ENCODE measurements around the gene ADISSP. TPM values are rescaled to one million over a fixed set of nuclear protein-coding genes. Genes with fewer than 3 reads are reported as not detected.

Gene ADISSP
- total RNA-seq, 5 donors from 2014 or later (not counting 1 experiment from before 2014, with no cell fraction given): 16.2 to 28.7 (median 22.6) TPM

DNA sequence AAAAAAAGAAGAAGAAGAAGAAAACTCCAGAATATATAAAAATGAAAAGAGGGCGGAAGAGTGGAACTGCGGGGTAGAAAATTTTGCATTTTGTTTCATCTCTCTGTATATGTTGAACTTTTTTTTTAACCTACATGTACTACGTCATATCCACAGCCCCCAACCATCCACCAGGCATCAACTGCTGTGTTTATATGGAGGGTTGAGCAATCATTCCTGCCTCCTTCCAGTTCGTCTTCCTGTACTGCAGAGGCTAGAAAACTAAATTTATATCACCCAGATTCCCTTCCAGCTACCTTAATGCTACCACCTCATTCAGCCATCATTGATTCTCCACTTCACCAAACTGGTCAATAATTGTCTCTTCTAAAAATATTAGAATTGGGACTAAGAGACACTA, 45.6 kb downstream of the ADISSP start:
- no peak overlapping the region for H3K27ac Mint-ChIP-seq
- no peaks in the 10 kb centered on the region for H3K9me3 Mint-ChIP-seq
- no CpG with 5 or more reads among the region's 4 CpGs for whole genome bisulfite sequencing (ENCODE audit: insufficient coverage)
- DNase-seq: no peak
- Histone ChIP-seq H3K27ac (ENCODE audit: low read length) (no peak overlapping the region), H3K4me3 (ENCODE audit: control insufficient read depth in 1 of 2, extremely low read depth in 1 of 2, low read length in 1 of 2) (no peak overlapping the region), H3K36me3 (ENCODE audit: control insufficient read depth in 2 of 2, extremely low read depth in 1 of 2, insufficient read depth in 1 of 2, low read length in 1 of 2) (no peaks in the 10 kb centered on the region), H3K4me1 (ENCODE audit: control insufficient read depth in 1 of 2, extremely low read depth in 1 of 2, insufficient read depth in 2 of 2, low read length in 2 of 2) (no peaks in the 10 kb centered on the region), H3K9me3 (no peaks in the 10 kb centered on the region), H3K27me3 (replicated peaks in 1 of 2; ENCODE audit: control insufficient read depth in 2 of 2, extremely low read depth in 1 of 2, insufficient read depth in 2 of 2, low read length in 1 of 2) (peaks cover 1 to 28% of the 10 kb centered on the region in 2 experiments)
- POLR2A ChIA-PET: no interaction called here
- CTCF ChIA-PET: interaction anchor here in 1 of 2 donors (0.6 kb wide), 1 partner anchor 193 kb away, joined by 6 read pairs; no protein-coding TSS in a partner anchor
- no peaks in the 10 kb centered on the region for H3K36me3 Mint-ChIP-seq
- H3K4me1 Mint-ChIP-seq: peaks cover 0 to 7% (median 2%) of the 10 kb centered on the region in 3 donors
- no peak for ATAC-seq (replicated peaks in 1 of 4)
- peaks cover 27 to 40% of the 10 kb centered on the region in 2 donors for H3K27me3 Mint-ChIP-seq
- H3K4me3 Mint-ChIP-seq: no peak overlapping the region

DNA sequence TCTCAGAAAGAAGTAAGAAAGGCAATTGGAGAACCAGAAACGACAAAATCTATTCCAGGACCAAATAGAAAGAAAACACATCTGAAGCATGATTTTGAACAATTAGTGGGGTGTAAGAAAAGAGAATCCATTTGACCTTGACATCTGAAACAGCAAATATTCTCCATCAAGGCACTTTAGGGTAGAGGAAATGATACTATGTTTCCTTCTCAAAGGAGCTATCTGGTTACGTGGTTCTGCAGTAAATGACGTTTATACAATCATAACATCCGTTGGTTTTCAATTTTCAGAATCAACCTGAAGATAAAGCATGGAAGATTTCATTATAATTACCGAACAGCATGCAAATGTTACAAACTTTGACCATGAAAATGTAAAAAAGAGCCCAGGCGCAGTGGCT, 46.9 kb downstream of the ADISSP start:
- H3K36me3 Mint-ChIP-seq: no peaks in the 10 kb centered on the region
- H3K4me3 Mint-ChIP-seq: no peak overlapping the region
- peaks cover 0 to 7% (median 2%) of the 10 kb centered on the region in 3 donors for H3K4me1 Mint-ChIP-seq
- Histone ChIP-seq H3K36me3 (ENCODE audit: control insufficient read depth in 2 of 2, extremely low read depth in 1 of 2, insufficient read depth in 1 of 2, low read length in 1 of 2) (no peaks in the 10 kb centered on the region), H3K27ac (ENCODE audit: low read length) (no peak overlapping the region), H3K27me3 (replicated peaks in 1 of 2; ENCODE audit: control insufficient read depth in 2 of 2, extremely low read depth in 1 of 2, insufficient read depth in 2 of 2, low read length in 1 of 2) (peaks cover 0 to 28% of the 10 kb centered on the region in 2 experiments), H3K9me3 (no peaks in the 10 kb centered on the region), H3K4me3 (ENCODE audit: control insufficient read depth in 1 of 2, extremely low read depth in 1 of 2, low read length in 1 of 2) (no peak overlapping the region), H3K4me1 (ENCODE audit: control insufficient read depth in 1 of 2, extremely low read depth in 1 of 2, insufficient read depth in 2 of 2, low read length in 2 of 2) (no peaks in the 10 kb centered on the region)
- no peak for DNase-seq
- H3K9me3 Mint-ChIP-seq: no peaks in the 10 kb centered on the region
- 83% methylated on average over 1 of the region's 6 CpGs for WGBS (ENCODE audit: insufficient coverage)
- H3K27ac Mint-ChIP-seq: no peak overlapping the region
- no peak for ATAC-seq (replicated peaks in 1 of 4)
- peaks cover 22 to 39% of the 10 kb centered on the region in 2 donors for H3K27me3 Mint-ChIP-seq
- CTCF ChIA-PET: interaction anchor here in 1 of 2 donors (0.5 kb wide), 2 partner anchors 47 to 1901 kb away, joined by 3 to 5 read pairs; partner anchors contain the start of gene ADISSP
- POLR2A ChIA-PET: interaction anchor here in 1 of 2 donors (0.5 kb wide), 1 partner anchor 23 kb away, joined by 4 read pairs; no protein-coding TSS in a partner anchor

DNA sequence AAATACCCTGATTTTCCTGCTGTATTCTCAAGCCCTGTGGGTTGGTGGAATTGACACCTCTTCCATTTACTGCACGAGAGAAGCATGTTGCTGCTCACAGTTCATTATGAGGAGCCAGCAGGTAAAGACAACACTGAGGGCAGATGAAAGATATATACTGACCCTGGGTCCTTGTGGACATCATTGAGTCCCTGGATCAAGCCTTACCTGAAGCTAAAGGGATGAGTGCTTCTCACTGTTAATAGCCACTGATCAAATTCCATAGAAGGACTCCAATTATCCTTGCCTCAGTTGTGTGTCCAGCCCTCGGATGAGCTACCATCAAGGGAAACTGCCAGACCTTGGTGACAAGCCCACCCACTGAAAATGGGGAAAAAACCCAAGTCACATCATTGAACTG, 47.5 kb downstream of the ADISSP start:
- Histone ChIP-seq H3K9me3 (no peaks in the 10 kb centered on the region), H3K4me1 (ENCODE audit: control insufficient read depth in 1 of 2, extremely low read depth in 1 of 2, insufficient read depth in 2 of 2, low read length in 2 of 2) (no peaks in the 10 kb centered on the region), H3K36me3 (ENCODE audit: control insufficient read depth in 2 of 2, extremely low read depth in 1 of 2, insufficient read depth in 1 of 2, low read length in 1 of 2) (no peaks in the 10 kb centered on the region), H3K27ac (ENCODE audit: low read length) (no peak overlapping the region), H3K27me3 (replicated peaks in 1 of 2; ENCODE audit: control insufficient read depth in 2 of 2, extremely low read depth in 1 of 2, insufficient read depth in 2 of 2, low read length in 1 of 2) (peaks cover 0 to 28% of the 10 kb centered on the region in 2 experiments), H3K4me3 (ENCODE audit: control insufficient read depth in 1 of 2, extremely low read depth in 1 of 2, low read length in 1 of 2) (no peak overlapping the region)
- Mint-ChIP-seq H3K4me1 (peaks cover 0 to 7% (median 2%) of the 10 kb centered on the region in 3 donors), H3K9me3 (no peaks in the 10 kb centered on the region), H3K36me3 (no peaks in the 10 kb centered on the region), H3K27ac (no peak overlapping the region), H3K4me3 (no peak overlapping the region), H3K27me3 (peaks cover 22 to 39% of the 10 kb centered on the region in 2 donors)
- no peak for ATAC-seq (replicated peaks in 1 of 4)
- ChIA-PET POLR2A (interaction anchor here in 1 of 2 donors (0.5 kb wide), 1 partner anchor 23 kb away, joined by 4 read pairs; no protein-coding TSS in a partner anchor), CTCF (interaction anchor here (0.5 to 0.7 kb wide), 4 partner anchors 9 to 1901 kb away, joined by 3 to 5 read pairs (median 3); partner anchors contain the start of gene ADISSP (in 1 of the 2))
- no peak for DNase-seq
- no CpG with 5 or more reads among the region's 2 CpGs for WGBS (ENCODE audit: insufficient coverage)

DNA sequence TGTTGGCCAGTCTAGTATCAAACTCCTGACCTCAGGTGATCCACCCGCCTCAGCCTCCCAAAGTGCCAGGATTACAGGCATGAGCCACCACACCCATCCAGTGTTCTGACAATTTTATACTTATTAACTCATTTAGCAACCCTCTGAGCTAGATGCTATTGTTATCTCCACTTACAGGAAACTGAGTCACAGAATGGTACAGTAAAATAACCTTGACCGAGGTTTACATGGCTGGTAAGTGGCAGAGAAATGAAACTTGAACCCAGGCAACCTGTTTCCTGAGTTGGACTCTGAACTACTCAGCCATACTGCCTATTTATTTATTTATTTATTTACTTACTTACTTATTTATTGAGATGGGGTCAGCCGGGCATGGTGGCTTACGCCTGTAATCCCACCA, 48.5 kb downstream of the ADISSP start:
- Histone ChIP-seq H3K27ac (ENCODE audit: low read length) (no peak overlapping the region), H3K9me3 (no peaks in the 10 kb centered on the region), H3K4me1 (ENCODE audit: control insufficient read depth in 1 of 2, extremely low read depth in 1 of 2, insufficient read depth in 2 of 2, low read length in 2 of 2) (no peaks in the 10 kb centered on the region), H3K27me3 (replicated peaks in 1 of 2; ENCODE audit: control insufficient read depth in 2 of 2, extremely low read depth in 1 of 2, insufficient read depth in 2 of 2, low read length in 1 of 2) (peaks cover 0 to 25% of the 10 kb centered on the region in 2 experiments), H3K4me3 (ENCODE audit: control insufficient read depth in 1 of 2, extremely low read depth in 1 of 2, low read length in 1 of 2) (no peak overlapping the region), H3K36me3 (ENCODE audit: control insufficient read depth in 2 of 2, extremely low read depth in 1 of 2, insufficient read depth in 1 of 2, low read length in 1 of 2) (no peaks in the 10 kb centered on the region)
- ChIA-PET POLR2A (no interaction called here), CTCF (no interaction called here)
- Mint-ChIP-seq H3K27ac (no peak overlapping the region), H3K9me3 (no peaks in the 10 kb centered on the region), H3K27me3 (peaks cover 18 to 34% of the 10 kb centered on the region in 2 donors), H3K4me3 (no peak overlapping the region), H3K4me1 (peaks cover 0 to 7% (median 2%) of the 10 kb centered on the region in 3 donors), H3K36me3 (no peaks in the 10 kb centered on the region)
- no peak for DNase-seq
- no peak for ATAC-seq (replicated peaks in 1 of 4)
- 86% methylated on average over 2 of the region's 4 CpGs for WGBS (ENCODE audit: insufficient coverage)

DNA sequence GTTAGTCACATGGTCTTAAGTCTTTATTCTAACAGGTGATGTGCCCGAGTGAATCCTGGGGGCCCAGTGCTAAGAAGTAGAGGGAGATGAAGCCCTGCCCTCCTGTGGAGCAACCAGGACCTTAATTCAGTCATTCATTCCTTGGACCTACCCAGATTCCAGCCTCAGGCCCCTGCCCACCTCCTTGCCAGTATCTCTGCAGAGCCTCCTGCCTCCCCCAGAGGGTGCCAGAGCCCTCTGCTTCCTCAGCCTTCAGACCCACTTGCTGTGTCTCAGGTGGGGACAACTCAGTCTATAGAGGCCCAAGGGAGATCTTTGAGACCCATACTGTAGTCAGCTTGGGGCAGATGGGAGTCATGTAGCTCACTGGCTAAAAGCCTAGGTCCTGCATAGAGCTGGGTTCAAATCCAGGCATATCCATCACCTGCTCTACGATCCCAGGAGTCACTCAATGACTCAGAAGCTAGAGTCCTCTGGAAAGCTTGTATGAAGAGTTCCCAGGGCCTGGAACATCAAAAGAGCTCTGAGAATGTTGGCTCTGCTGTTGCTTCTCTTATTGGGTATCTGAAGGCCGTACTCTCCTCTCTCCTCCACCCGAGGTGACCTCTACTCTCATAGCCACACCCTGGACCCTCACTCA, 51.2 kb downstream of the ADISSP start:
- POLR2A ChIA-PET: no interaction called here
- H3K4me3 ChIP-seq (ENCODE audit: control insufficient read depth in 1 of 2, extremely low read depth in 1 of 2, low read length in 1 of 2): no peak overlapping the region

DNA sequence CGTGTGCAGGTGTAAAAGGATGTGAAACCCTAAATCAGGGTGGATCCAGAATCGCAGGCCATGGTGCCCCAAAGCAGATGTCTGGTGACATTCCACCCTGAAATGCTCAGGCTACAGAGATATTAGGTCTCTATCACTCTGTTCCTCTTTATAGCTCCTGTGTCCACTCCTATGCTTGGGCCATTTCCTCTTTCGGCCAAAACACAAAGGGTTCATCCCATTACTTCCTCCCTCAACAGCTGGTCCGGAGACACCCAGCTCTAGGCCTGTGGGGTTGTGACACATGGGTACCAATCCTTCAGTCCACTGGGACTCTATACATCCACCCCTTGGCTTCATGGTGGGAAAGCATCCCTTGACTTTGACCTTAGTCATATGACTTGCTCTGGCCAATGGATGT, 53.5 kb downstream of the ADISSP start:
- Mint-ChIP-seq H3K36me3 (no peaks in the 10 kb centered on the region), H3K27ac (no peak overlapping the region), H3K27me3 (peaks cover 5 to 17% of the 10 kb centered on the region in 2 donors), H3K9me3 (no peaks in the 10 kb centered on the region), H3K4me3 (no peak overlapping the region), H3K4me1 (no peaks in the 10 kb centered on the region)
- no peaks in the 10 kb centered on the region for H3K4me1 ChIP-seq (ENCODE audit: control insufficient read depth in 1 of 2, extremely low read depth in 1 of 2, insufficient read depth in 2 of 2, low read length in 2 of 2)
- no peak for DNase-seq
- ATAC-seq (replicated peaks in 1 of 4): no peak
- 67% methylated on average over 3 of the region's 4 CpGs for WGBS (ENCODE audit: insufficient coverage)
- H3K27me3 ChIP-seq (replicated peaks in 1 of 2; ENCODE audit: control insufficient read depth in 2 of 2, extremely low read depth in 1 of 2, insufficient read depth in 2 of 2, low read length in 1 of 2): peaks cover 0 to 43% of the 10 kb centered on the region in 2 experiments
- POLR2A ChIA-PET: no interaction called here
- H3K4me3 ChIP-seq (ENCODE audit: control insufficient read depth in 1 of 2, extremely low read depth in 1 of 2, low read length in 1 of 2): no peak overlapping the region
- CTCF ChIA-PET: no interaction called here
- no peak overlapping the region for H3K27ac ChIP-seq (ENCODE audit: low read length)
- H3K36me3 ChIP-seq (ENCODE audit: control insufficient read depth in 2 of 2, extremely low read depth in 1 of 2, insufficient read depth in 1 of 2, low read length in 1 of 2): no peaks in the 10 kb centered on the region
- H3K9me3 ChIP-seq: no peaks in the 10 kb centered on the region

More for the DNA sequence above, 51.2 kb downstream of the ADISSP start:
- Mint-ChIP-seq H3K27ac (no peak overlapping the region), H3K4me3 (no peak overlapping the region), H3K9me3 (no peaks in the 10 kb centered on the region), H3K36me3 (no peaks in the 10 kb centered on the region), H3K27me3 (peaks cover 15 to 32% of the 10 kb centered on the region in 2 donors), H3K4me1 (peaks cover 0 to 7% (median 2%) of the 10 kb centered on the region in 3 donors)
- CTCF ChIA-PET: interaction anchor here (0.7 to 1.1 kb wide), 2 partner anchors 138 to 369 kb away, joined by 3 read pairs; no protein-coding TSS in a partner anchor
- Histone ChIP-seq H3K27ac (ENCODE audit: low read length) (no peak overlapping the region), H3K9me3 (no peaks in the 10 kb centered on the region), H3K27me3 (replicated peaks in 1 of 2; ENCODE audit: control insufficient read depth in 2 of 2, extremely low read depth in 1 of 2, insufficient read depth in 2 of 2, low read length in 1 of 2) (peaks cover 0 to 33% of the 10 kb centered on the region in 2 experiments), H3K4me1 (ENCODE audit: control insufficient read depth in 1 of 2, extremely low read depth in 1 of 2, insufficient read depth in 2 of 2, low read length in 2 of 2) (no peaks in the 10 kb centered on the region), H3K36me3 (ENCODE audit: control insufficient read depth in 2 of 2, extremely low read depth in 1 of 2, insufficient read depth in 1 of 2, low read length in 1 of 2) (no peaks in the 10 kb centered on the region)
- 82% methylated on average over 2 of the region's 4 CpGs for WGBS (ENCODE audit: insufficient coverage)
- peak in 8 of 35 experiments; percentile 5 to 34 (median 12) for DNase-seq
- ATAC-seq (replicated peaks in 1 of 4): peak in 2 of 4 experiments; percentile 49 to 67
